MCF 10A (cell line): ENCODE measurements around the gene REST. TPM values are rescaled to one million over a fixed set of nuclear protein-coding genes. Genes with fewer than 3 reads are reported as not detected.

Experiments used
- total RNA-seq: library from RNA; stranded (reverse); gene quantifications from 2 replicates; pipeline ENCODE4 v1.2.3, GENCODE V29; 2022

The REST gene
- total RNA-seq, 1 experiment from 2014 or later, result 50.5 TPM

Other genes with a start within 250 kb of the REST start
- gene HOPX, start 226.6 kb upstream of the REST start, total RNA-seq, result not detected in 2 replicates
- gene SPINK2, start 86.2 kb upstream of the REST start, total RNA-seq, result not detected in 2 replicates
- 17.1 and 23.2 TPM in 2 replicates for gene NOA1, start 69.7 kb downstream of the REST start, total RNA-seq
- 101 and 126 TPM in 2 replicates for gene POLR2B, start 71.0 kb downstream of the REST start, total RNA-seq
- gene IGFBP7, start 202.5 kb downstream of the REST start, total RNA-seq, result 55.2 and 61.9 TPM in 2 replicates